Measurements from ENCODE around the gene P2RY6.

P2RY6 gene

DNA sequence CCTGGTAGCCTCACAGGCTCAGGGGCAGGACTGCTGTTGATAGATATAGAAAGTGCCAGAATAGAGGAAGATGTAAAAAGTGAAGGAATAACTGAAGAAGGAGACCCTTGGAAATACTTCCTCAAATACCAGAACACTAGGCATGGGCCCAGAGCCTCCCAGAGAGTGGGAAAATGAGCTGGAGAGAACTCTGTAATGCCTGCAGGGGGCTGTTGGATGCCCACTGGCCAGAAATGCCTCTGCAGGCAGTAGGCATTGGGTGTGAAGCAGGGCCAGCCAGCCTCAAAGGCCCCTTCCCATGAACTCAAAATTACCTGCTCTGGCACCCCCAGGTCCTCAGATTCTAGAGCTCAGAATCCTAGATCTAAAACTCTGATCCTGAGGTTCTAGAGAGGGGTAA is 38.9 kb upstream of the P2RY6 start:
- H3K4me3 ChIP-seq (ENCODE audit: low read depth, low read length), result no peak overlapping the region
- in situ Hi-C loops (cut with HindIII; ENCODE audit: low sequenced_read_pairs), result no loop called here
- TF ChIP-seq, protein P1, sequence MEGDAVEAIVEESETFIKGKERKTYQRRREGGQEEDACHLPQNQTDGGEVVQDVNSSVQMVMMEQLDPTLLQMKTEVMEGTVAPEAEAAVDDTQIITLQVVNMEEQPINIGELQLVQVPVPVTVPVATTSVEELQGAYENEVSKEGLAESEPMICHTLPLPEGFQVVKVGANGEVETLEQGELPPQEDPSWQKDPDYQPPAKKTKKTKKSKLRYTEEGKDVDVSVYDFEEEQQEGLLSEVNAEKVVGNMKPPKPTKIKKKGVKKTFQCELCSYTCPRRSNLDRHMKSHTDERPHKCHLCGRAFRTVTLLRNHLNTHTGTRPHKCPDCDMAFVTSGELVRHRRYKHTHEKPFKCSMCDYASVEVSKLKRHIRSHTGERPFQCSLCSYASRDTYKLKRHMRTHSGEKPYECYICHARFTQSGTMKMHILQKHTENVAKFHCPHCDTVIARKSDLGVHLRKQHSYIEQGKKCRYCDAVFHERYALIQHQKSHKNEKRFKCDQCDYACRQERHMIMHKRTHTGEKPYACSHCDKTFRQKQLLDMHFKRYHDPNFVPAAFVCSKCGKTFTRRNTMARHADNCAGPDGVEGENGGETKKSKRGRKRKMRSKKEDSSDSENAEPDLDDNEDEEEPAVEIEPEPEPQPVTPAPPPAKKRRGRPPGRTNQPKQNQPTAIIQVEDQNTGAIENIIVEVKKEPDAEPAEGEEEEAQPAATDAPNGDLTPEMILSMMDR (IDR thresholded peaks at IDR 0.05; ENCODE audit: low read depth, low read length, missing control alignments), result no peak
- DNase-seq (ENCODE audit: low read depth), result no peak

DNA sequence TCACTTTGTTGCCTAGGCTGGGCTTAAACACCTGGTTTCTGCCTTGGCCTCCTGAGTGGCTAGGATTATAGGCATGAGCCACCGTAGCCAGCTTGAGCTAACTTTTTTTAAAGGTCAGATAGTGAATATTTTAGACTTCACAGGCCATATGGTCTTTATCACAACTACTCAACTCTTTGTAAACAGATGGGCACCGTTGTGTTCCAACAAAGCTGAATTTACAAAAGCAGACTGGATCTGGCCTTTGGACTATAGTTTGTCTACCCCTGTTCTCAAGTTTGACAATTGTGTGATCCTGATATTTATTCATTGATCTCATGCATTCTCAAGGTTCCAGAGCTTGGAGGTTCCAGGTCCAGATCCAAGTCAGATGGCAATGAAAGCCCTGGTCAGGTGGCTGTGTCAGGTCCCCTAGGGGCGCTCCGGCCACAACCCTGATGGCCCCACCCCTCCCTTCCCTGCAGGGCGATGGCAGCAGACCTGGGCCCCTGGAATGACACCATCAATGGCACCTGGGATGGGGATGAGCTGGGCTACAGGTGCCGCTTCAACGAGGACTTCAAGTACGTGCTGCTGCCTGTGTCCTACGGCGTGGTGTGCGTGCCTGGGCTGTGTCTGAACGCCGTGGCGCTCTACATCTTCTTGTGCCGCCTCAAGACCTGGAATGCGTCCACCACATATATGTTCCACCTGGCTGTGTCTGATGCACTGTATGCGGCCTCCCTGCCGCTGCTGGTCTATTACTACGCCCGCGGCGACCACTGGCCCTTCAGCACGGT is 38.3 kb upstream of the P2RY6 start:
- no peak for DNase-seq (ENCODE audit: low read depth)
- TF ChIP-seq, protein P1 (IDR thresholded peaks at IDR 0.05; ENCODE audit: low read depth, low read length, missing control alignments), result no peak
- H3K4me3 ChIP-seq (ENCODE audit: low read depth, low read length), result no peak overlapping the region
- in situ Hi-C loops (cut with HindIII; ENCODE audit: low sequenced_read_pairs), result no loop called here

DNA sequence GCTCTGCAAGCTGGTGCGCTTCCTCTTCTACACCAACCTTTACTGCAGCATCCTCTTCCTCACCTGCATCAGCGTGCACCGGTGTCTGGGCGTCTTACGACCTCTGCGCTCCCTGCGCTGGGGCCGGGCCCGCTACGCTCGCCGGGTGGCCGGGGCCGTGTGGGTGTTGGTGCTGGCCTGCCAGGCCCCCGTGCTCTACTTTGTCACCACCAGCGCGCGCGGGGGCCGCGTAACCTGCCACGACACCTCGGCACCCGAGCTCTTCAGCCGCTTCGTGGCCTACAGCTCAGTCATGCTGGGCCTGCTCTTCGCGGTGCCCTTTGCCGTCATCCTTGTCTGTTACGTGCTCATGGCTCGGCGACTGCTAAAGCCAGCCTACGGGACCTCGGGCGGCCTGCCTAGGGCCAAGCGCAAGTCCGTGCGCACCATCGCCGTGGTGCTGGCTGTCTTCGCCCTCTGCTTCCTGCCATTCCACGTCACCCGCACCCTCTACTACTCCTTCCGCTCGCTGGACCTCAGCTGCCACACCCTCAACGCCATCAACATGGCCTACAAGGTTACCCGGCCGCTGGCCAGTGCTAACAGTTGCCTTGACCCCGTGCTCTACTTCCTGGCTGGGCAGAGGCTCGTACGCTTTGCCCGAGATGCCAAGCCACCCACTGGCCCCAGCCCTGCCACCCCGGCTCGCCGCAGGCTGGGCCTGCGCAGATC is 37.5 kb upstream of the P2RY6 start:
- in situ Hi-C loops (cut with HindIII; ENCODE audit: low sequenced_read_pairs), result loop anchor here (5.0 kb wide), 1 partner anchor 103 kb away; no protein-coding TSS in a partner anchor
- no peak overlapping the region for H3K4me3 ChIP-seq (ENCODE audit: low read depth, low read length)
- TF ChIP-seq, protein P1 (IDR thresholded peaks at IDR 0.05; ENCODE audit: low read depth, low read length, missing control alignments), result no peak
- no peak for DNase-seq (ENCODE audit: low read depth)

DNA sequence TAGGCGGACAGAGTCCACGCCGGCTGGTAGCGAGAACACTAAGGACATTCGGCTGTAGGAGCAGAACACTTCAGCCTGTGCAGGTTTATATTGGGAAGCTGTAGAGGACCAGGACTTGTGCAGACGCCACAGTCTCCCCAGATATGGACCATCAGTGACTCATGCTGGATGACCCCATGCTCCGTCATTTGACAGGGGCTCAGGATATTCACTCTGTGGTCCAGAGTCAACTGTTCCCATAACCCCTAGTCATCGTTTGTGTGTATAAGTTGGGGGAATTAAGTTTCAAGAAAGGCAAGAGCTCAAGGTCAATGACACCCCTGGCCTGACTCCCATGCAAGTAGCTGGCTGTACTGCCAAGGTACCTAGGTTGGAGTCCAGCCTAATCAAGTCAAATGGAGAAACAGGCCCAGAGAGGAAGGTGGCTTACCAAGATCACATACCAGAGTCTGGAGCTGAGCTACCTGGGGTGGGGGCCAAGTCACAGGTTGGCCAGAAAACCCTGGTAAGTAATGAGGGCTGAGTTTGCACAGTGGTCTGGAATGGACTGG is 36.8 kb upstream of the P2RY6 start:
- TF ChIP-seq, protein P1 (IDR thresholded peaks at IDR 0.05; ENCODE audit: low read depth, low read length, missing control alignments), result no peak
- no peak overlapping the region for H3K4me3 ChIP-seq (ENCODE audit: low read depth, low read length)
- in situ Hi-C loops (cut with HindIII; ENCODE audit: low sequenced_read_pairs), result loop anchor here (5.0 kb wide), 1 partner anchor 102 kb away; no protein-coding TSS in a partner anchor
- no peak for DNase-seq (ENCODE audit: low read depth)

DNA sequence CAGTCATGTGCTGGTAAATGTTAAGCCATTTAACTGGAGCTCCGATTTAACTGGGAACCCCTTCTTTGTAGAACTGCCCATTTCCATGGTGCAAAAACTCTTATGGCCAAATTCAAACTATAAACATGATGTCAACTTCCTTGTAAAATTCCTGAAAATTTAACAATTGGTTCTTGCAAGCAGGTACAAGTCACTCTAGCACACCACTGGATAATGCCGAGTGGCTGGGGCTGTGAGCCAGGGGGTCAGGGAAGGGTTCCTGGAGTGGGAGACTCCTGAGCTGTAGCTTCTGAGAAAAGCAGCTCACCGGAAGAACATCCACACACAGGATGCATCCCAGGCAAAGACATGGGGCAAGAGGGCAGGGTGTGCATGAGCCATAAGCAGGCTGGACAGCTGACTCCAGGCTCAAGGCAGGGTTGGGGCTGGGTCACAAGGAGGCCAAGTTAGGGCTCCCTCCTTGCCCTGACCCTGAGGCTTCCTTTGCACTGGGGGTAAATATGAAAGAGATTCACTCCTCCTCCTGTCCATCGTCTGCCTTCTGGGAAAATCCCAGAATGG is 35.9 kb upstream of the P2RY6 start:
- in situ Hi-C loops (cut with HindIII; ENCODE audit: low sequenced_read_pairs), result loop anchor here (5.0 kb wide), 1 partner anchor 101 kb away; no protein-coding TSS in a partner anchor
- no peak for DNase-seq (ENCODE audit: low read depth)
- no peak overlapping the region for H3K4me3 ChIP-seq (ENCODE audit: low read depth, low read length)
- TF ChIP-seq, protein P1 (IDR thresholded peaks at IDR 0.05; ENCODE audit: low read depth, low read length, missing control alignments), result no peak

DNA sequence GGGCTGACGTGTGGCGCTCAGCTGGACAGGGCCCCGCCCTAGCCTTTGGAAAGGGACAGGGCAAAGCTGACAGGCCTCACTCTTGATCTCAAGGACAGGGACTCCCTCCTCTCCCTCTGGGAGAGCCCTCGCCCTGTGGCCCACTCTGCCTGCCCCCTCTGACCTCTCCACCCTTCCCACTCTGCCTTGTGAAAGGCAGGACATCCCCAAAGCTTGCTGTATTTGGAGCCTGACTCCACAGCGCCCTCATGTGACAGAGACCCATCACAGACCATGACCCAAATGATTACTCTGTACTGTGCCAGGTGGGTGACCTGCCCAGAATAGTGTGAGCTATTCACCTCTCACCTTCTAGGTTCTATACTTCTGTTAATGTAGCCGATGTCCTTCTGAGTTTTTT is 35.3 kb upstream of the P2RY6 start:
- H3K4me3 ChIP-seq (ENCODE audit: low read depth, low read length), result no peak overlapping the region
- in situ Hi-C loops (cut with HindIII; ENCODE audit: low sequenced_read_pairs), result loop anchor here (5.0 kb wide), 1 partner anchor 100 kb away; no protein-coding TSS in a partner anchor
- no peak for DNase-seq (ENCODE audit: low read depth)
- TF ChIP-seq, protein P1 (IDR thresholded peaks at IDR 0.05; ENCODE audit: low read depth, low read length, missing control alignments), result peak; percentile 43
